Endodermal cell (in vitro differentiated cells): ENCODE measurements around the gene PIK3CD. TPM values are rescaled to one million over a fixed set of nuclear protein-coding genes. Genes with fewer than 3 reads are reported as not detected.

Source experiments
- DNase-seq: peaks from one replicate; pipeline ENCODE4 v3.0.0-alpha.2; 2017
- H3K27ac ChIP-seq: 2 replicates; pipeline ENCODE4 v1.5.1; 2013; ENCODE audit warnings: mild to moderate bottlenecking, low read depth, low read length, moderate library complexity
- H3K27me3 ChIP-seq: 2 replicates; pipeline ENCODE4 v1.6.1; 2013; ENCODE audit warnings: mild to moderate bottlenecking, low read length, moderate library complexity; ENCODE audit not compliant: insufficient read depth, control insufficient read depth, poor library complexity, severe bottlenecking
- H3K36me3 ChIP-seq: 2 replicates; pipeline ENCODE4 v1.7.0; 2013; ENCODE audit warnings: mild to moderate bottlenecking, low read length, moderate library complexity; ENCODE audit not compliant: control insufficient read depth, insufficient read depth
- H3K4me1 ChIP-seq: one replicate; pipeline ENCODE4 v1.7.0; 2013; ENCODE audit warnings: low read length; ENCODE audit not compliant: control insufficient read depth, insufficient read depth
- H3K4me3 ChIP-seq: 2 replicates; pipeline ENCODE4 v1.5.1; 2013; ENCODE audit warnings: mild to moderate bottlenecking, low read length, moderate library complexity
- H3K9ac ChIP-seq: 2 replicates; pipeline ENCODE4 v1.6.1; 2013; ENCODE audit warnings: mild to moderate bottlenecking, low read length, moderate library complexity; ENCODE audit not compliant: poor library complexity, severe bottlenecking; ENCODE audit errors: extremely low read depth
- H3K9me3 ChIP-seq: 2 replicates; pipeline ENCODE4 v1.6.1; 2013; ENCODE audit warnings: mild to moderate bottlenecking, low read length, moderate library complexity; ENCODE audit not compliant: control insufficient read depth
- H3K27ac Mint-ChIP-seq: 2 replicates; pipeline ENCODE4 v1.8.0; 2020; ENCODE audit warnings: mixed read lengths
- H3K27me3 Mint-ChIP-seq: 2 replicates; pipeline ENCODE4 v1.8.0; 2021; ENCODE audit warnings: mild to moderate bottlenecking, mixed read lengths; ENCODE audit not compliant: insufficient read depth
- H3K36me3 Mint-ChIP-seq: 2 replicates; pipeline ENCODE4 v1.8.0; 2020; ENCODE audit warnings: low read depth, mixed read lengths
- H3K4me1 Mint-ChIP-seq: 2 replicates; pipeline ENCODE4 v1.8.0; 2020; ENCODE audit warnings: mixed read lengths
- H3K4me3 Mint-ChIP-seq: 2 replicates; pipeline ENCODE4 v1.8.0; 2020; ENCODE audit warnings: mild to moderate bottlenecking, moderate library complexity, mixed read lengths
- H3K9me3 Mint-ChIP-seq: 2 replicates; pipeline ENCODE4 v1.8.0; 2020; ENCODE audit warnings: mild to moderate bottlenecking, mixed read lengths
- WGBS, 2 experiments: methylation state at CpG; one replicate each; pipeline versions ENCODE4 v1.1.5 to v1.1.7; 2013; ENCODE audit warnings: missing lambda C conversion rate in 2 of 2, mixed read lengths in 1 of 2; ENCODE audit not compliant: insufficient coverage in 1 of 2, insufficient read length in 1 of 2; 5-methylcytosine and 5-hydroxymethylcytosine counted together
- total RNA-seq, 2 donors: library from RNA; stranded (reverse); fragmentation: NEBNext Ultra II Directional in 1 of 2; extraction: Animal tissue kit (Norgen Biotek cat#: 25700) in 1 of 2; gene quantifications; 2 replicates in 1 of 2; 3 replicates in 1 of 2; pipeline ENCODE4 v1.2.1, GENCODE V29; 2021
- TF ChIP-seq, protein P1 (sequence below): fragments of 200-600 bp; sonication (generic); conservative IDR thresholded peaks from 2 replicates; pipeline ENCODE4 v1.5.0; 2021; ENCODE audit warnings: antibody characterized with exemption, mild to moderate bottlenecking

The PIK3CD gene
- total RNA-seq, 2 donors from 2014 or later = 13.9 to 14.2 TPM

- no peak overlapping the region for H3K27ac Mint-ChIP-seq
- no peaks in the 10 kb centered on the region for H3K4me1 Mint-ChIP-seq
- H3K4me3 ChIP-seq = no peak overlapping the region
- H3K36me3 ChIP-seq = peaks cover 61% of the 10 kb centered on the region
- TF ChIP-seq, protein P1, sequence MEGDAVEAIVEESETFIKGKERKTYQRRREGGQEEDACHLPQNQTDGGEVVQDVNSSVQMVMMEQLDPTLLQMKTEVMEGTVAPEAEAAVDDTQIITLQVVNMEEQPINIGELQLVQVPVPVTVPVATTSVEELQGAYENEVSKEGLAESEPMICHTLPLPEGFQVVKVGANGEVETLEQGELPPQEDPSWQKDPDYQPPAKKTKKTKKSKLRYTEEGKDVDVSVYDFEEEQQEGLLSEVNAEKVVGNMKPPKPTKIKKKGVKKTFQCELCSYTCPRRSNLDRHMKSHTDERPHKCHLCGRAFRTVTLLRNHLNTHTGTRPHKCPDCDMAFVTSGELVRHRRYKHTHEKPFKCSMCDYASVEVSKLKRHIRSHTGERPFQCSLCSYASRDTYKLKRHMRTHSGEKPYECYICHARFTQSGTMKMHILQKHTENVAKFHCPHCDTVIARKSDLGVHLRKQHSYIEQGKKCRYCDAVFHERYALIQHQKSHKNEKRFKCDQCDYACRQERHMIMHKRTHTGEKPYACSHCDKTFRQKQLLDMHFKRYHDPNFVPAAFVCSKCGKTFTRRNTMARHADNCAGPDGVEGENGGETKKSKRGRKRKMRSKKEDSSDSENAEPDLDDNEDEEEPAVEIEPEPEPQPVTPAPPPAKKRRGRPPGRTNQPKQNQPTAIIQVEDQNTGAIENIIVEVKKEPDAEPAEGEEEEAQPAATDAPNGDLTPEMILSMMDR = no peak
- WGBS, 2 experiments = 95% methylated on average over 34 to 45 of the region's 45 CpGs
- H3K27me3 ChIP-seq = no peaks in the 10 kb centered on the region
- H3K27ac ChIP-seq = no peak overlapping the region
- no peak for DNase-seq
- H3K36me3 Mint-ChIP-seq = peaks cover 71% of the 10 kb centered on the region
- no peak overlapping the region for H3K9ac ChIP-seq
- no peaks in the 10 kb centered on the region for H3K4me1 ChIP-seq
- no peak overlapping the region for H3K4me3 Mint-ChIP-seq
- H3K27me3 Mint-ChIP-seq = no peaks in the 10 kb centered on the region
- H3K9me3 ChIP-seq = no peaks in the 10 kb centered on the region
- peaks cover 8% of the 10 kb centered on the region for H3K9me3 Mint-ChIP-seq
Observed at GRCh38 chr1:9730096-9730901, 78.8 kb downstream of the PIK3CD start.

DNA sequence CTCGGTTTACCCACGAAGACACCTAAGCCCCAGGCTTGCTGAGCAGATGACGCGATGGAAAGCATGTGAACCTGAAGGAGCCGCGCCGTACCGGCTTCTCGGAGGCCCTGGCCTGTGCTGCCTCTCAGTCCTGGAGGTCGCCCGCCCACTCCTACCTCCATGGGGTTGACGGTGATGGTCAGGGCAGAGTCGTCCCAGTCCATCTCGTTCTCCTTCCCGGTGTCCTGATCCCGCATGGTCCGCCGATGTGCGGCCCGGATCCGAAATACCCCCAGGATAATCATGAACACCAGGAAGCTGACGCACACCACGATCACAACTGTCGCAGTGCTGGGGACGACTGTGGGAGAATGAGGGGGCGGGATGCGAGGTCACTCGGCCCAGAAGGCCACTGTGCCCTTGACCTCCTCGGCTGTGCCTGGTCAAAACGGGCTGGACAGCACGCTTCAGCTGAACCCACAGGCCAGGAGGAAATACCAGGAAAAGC is 79.6 kb downstream of the PIK3CD start:
- no peaks in the 10 kb centered on the region for H3K27me3 Mint-ChIP-seq
- TF ChIP-seq, protein P1 = no peak
- H3K9me3 Mint-ChIP-seq = peaks cover 8% of the 10 kb centered on the region
- no peaks in the 10 kb centered on the region for H3K4me1 Mint-ChIP-seq
- H3K27me3 ChIP-seq = no peaks in the 10 kb centered on the region
- H3K36me3 Mint-ChIP-seq = peaks cover 79% of the 10 kb centered on the region
- H3K27ac ChIP-seq = peak overlapping the region; percentile 32
- H3K9ac ChIP-seq = no peak overlapping the region
- H3K4me3 ChIP-seq = no peak overlapping the region
- H3K27ac Mint-ChIP-seq = peak overlapping the region; percentile 20
- H3K36me3 ChIP-seq = peaks cover 68% of the 10 kb centered on the region
- H3K4me1 ChIP-seq = no peaks in the 10 kb centered on the region
- 96 to 98% methylated on average over 20 to 31 of the region's 31 CpGs for WGBS, 2 experiments
- H3K4me3 Mint-ChIP-seq = no peak overlapping the region
- DNase-seq = no peak
- H3K9me3 ChIP-seq = no peaks in the 10 kb centered on the region

DNA sequence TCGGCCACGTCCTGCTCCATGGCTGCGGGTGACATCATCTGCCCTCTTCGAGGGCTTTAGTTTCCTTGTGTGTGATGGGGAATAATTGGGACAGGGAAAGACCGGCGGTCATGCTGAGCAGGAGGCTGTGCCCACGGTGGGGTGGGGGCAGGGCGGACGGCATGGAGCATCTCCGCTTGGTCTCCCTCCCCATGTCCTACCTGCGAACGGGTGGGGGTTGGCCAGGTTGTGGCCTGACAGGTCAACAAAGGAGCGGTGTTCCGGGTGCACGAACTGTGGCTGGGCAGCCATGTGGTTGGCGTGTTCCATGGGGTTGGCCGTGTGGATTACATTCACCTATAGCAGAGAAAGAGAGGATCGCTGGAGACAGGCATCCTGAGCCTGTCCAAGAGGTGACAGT is 80.0 kb downstream of the PIK3CD start:
- WGBS, 2 experiments = 96% methylated on average over 7 to 18 of the region's 18 CpGs
- peaks cover 8% of the 10 kb centered on the region for H3K9me3 Mint-ChIP-seq
- H3K9me3 ChIP-seq = no peaks in the 10 kb centered on the region
- H3K27ac ChIP-seq = no peak overlapping the region
- no peaks in the 10 kb centered on the region for H3K4me1 Mint-ChIP-seq
- DNase-seq = no peak
- TF ChIP-seq, protein P1 = no peak
- H3K36me3 ChIP-seq = peaks cover 73% of the 10 kb centered on the region
- H3K36me3 Mint-ChIP-seq = peaks cover 83% of the 10 kb centered on the region
- H3K27me3 Mint-ChIP-seq = no peaks in the 10 kb centered on the region
- H3K4me3 ChIP-seq = no peak overlapping the region
- no peaks in the 10 kb centered on the region for H3K27me3 ChIP-seq
- no peak overlapping the region for H3K4me3 Mint-ChIP-seq
- no peak overlapping the region for H3K9ac ChIP-seq
- H3K27ac Mint-ChIP-seq = peak overlapping the region; percentile 20
- H3K4me1 ChIP-seq = no peaks in the 10 kb centered on the region
